Osteoblast (primary cell): Measurements from ENCODE around the gene ZBTB39. TPM values are rescaled to one million over a fixed set of nuclear protein-coding genes. Genes with fewer than 3 reads are reported as not detected.
"Not testable (repeated sequence)": the region's sequence is repeated elsewhere in the genome, so short reads cannot be mapped to it uniquely, and the experiment has no call there.

Experiments
- DNase-seq: peaks from one replicate; pipeline ENCODE4 v3.0.0; 2011; ENCODE audit warnings: low spot score, mixed read lengths; ENCODE audit not compliant: insufficient read length; ENCODE audit errors: missing footprints
- H2AFZ ChIP-seq: 2 replicates; pipeline ENCODE4 v1.6.0; 2011; ENCODE audit warnings: mild to moderate bottlenecking, low read length
- H3K27ac ChIP-seq: 2 replicates; pipeline ENCODE4 v1.5.1; 2011; ENCODE audit warnings: mild to moderate bottlenecking, low read depth, low read length, moderate library complexity
- H3K27me3 ChIP-seq: 2 replicates; pipeline ENCODE4 v1.6.0; 2012; ENCODE audit warnings: mild to moderate bottlenecking, control low read depth, inconsistent platforms, low read length, moderate library complexity; ENCODE audit not compliant: insufficient read depth
- H3K36me3 ChIP-seq: 2 replicates; pipeline ENCODE4 v1.5.1; 2011; ENCODE audit warnings: mild to moderate bottlenecking, low read length, control low read depth, moderate library complexity; ENCODE audit not compliant: insufficient read depth
- H3K4me1 ChIP-seq: 2 replicates; pipeline ENCODE4 v1.5.1; 2011; ENCODE audit warnings: mild to moderate bottlenecking, low read length, control low read depth, moderate library complexity; ENCODE audit not compliant: insufficient read depth
- H3K4me2 ChIP-seq: 2 replicates; pipeline ENCODE4 v1.6.0; 2011; ENCODE audit warnings: mild to moderate bottlenecking, low read length; ENCODE audit not compliant: insufficient read depth
- H3K4me3 ChIP-seq: fragments of 200-600 bp; sonication (generic); 3 replicates; pipeline ENCODE4 v1.5.1; 2012; ENCODE audit warnings: mild to moderate bottlenecking, low read length, inconsistent platforms; ENCODE audit not compliant: insufficient read depth
- H3K79me2 ChIP-seq: 2 replicates; pipeline ENCODE4 v1.6.0; 2012; ENCODE audit warnings: mild to moderate bottlenecking, low read length, control low read depth, inconsistent platforms; ENCODE audit not compliant: insufficient read depth
- H3K9me3 ChIP-seq: 2 replicates; pipeline ENCODE4 v1.5.1; 2011; ENCODE audit warnings: low read depth, low read length, control low read depth
- H4K20me1 ChIP-seq: 2 replicates; pipeline ENCODE4 v1.6.0; 2012; ENCODE audit warnings: mild to moderate bottlenecking, low read length, control low read depth; ENCODE audit not compliant: insufficient read depth
- total RNA-seq: library from RNA; depleted of rRNA; stranded (reverse); fragments of >200 nt; gene quantifications from 2 replicates; pipeline ENCODE4 v1.2.3, GENCODE V29; 2012
- TF ChIP-seq, protein P1 (sequence below): IDR thresholded peaks from 2 replicates; pipeline ENCODE4 v1.5.1; 2011; ENCODE audit warnings: mild to moderate bottlenecking, low read depth, low read length, moderate library complexity; ENCODE audit errors: extremely low read depth

ZBTB39 gene
- total RNA-seq, 1 donor: 4.7 TPM

GRCh38 chr12:56980268-56980667, 26.1 kb downstream of the ZBTB39 start:
- Histone ChIP-seq H3K9me3 (no peaks in the 10 kb centered on the region), H3K27ac (no peak overlapping the region), H2AFZ (peak overlapping the region; percentile 15), H3K4me2 (no peak overlapping the region), H4K20me1 (no peaks in the 10 kb centered on the region), H3K4me3 (no peak overlapping the region), H3K79me2 (no peaks in the 10 kb centered on the region), H3K27me3 (no peaks in the 10 kb centered on the region), H3K4me1 (no peaks in the 10 kb centered on the region), H3K36me3 (no peaks in the 10 kb centered on the region)
- no peak for DNase-seq
- TF ChIP-seq, protein P1, sequence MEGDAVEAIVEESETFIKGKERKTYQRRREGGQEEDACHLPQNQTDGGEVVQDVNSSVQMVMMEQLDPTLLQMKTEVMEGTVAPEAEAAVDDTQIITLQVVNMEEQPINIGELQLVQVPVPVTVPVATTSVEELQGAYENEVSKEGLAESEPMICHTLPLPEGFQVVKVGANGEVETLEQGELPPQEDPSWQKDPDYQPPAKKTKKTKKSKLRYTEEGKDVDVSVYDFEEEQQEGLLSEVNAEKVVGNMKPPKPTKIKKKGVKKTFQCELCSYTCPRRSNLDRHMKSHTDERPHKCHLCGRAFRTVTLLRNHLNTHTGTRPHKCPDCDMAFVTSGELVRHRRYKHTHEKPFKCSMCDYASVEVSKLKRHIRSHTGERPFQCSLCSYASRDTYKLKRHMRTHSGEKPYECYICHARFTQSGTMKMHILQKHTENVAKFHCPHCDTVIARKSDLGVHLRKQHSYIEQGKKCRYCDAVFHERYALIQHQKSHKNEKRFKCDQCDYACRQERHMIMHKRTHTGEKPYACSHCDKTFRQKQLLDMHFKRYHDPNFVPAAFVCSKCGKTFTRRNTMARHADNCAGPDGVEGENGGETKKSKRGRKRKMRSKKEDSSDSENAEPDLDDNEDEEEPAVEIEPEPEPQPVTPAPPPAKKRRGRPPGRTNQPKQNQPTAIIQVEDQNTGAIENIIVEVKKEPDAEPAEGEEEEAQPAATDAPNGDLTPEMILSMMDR: no peak

- TF ChIP-seq, protein P1: no peak
- DNase-seq: no peak
Observed at GRCh38 chr12:56979628-56980027, 26.7 kb downstream of the ZBTB39 start.

DNA sequence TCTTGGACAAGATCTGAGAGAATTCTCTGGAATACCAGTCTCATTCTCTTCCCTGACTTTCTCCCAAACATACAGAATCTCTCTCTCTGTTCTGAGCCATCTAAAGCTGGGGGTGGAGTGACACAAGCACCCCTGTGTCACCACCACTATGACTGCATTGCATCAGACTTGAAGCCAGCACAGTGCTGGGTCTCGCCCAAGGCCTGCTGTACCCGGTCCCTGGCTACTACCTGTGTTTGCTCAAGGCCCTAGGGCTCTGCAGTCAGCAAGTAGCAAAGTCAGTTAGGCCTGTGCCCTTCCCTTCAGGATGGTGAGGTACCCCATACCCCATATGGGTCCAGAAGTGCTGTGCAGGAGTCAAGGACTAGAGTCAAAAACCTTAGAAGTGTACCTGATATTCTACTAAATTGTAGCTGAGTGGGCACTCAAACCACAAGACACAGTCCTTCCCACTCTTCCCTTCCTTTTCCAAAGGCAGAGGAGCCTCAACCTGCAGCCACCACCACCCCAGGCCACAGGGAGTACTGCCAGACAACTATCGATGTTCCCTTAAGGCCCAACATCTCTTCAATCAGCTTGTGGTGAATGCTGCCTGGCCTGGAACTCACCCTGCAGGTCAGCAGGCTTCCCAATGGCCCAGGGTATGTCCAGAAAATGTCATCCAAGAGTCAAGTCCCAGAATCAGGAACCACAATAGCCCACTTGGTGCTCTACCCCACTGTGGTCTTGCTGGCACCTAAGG, 27.8 kb downstream of the ZBTB39 start:
- Histone ChIP-seq H3K79me2 (no peaks in the 10 kb centered on the region), H4K20me1 (no peaks in the 10 kb centered on the region), H3K4me2 (no peak overlapping the region), H3K4me1 (no peaks in the 10 kb centered on the region), H3K9me3 (no peaks in the 10 kb centered on the region), H3K27ac (no peak overlapping the region), H3K36me3 (no peaks in the 10 kb centered on the region), H3K27me3 (no peaks in the 10 kb centered on the region), H3K4me3 (no peak overlapping the region), H2AFZ (no peak overlapping the region)
- TF ChIP-seq, protein P1: no peak
- DNase-seq: no peak

More at GRCh38 chr12:56979628-56980027, 26.7 kb downstream of the ZBTB39 start:
- H3K27ac ChIP-seq: no peak overlapping the region
- no peaks in the 10 kb centered on the region for H3K27me3 ChIP-seq
- H3K4me3 ChIP-seq: no peak overlapping the region
- H3K79me2 ChIP-seq: no peaks in the 10 kb centered on the region
- H3K4me2 ChIP-seq: no peak overlapping the region
- no peaks in the 10 kb centered on the region for H4K20me1 ChIP-seq
- no peaks in the 10 kb centered on the region for H3K36me3 ChIP-seq
- H3K9me3 ChIP-seq: no peaks in the 10 kb centered on the region
- no peaks in the 10 kb centered on the region for H3K4me1 ChIP-seq
- H2AFZ ChIP-seq: no peak overlapping the region

DNA sequence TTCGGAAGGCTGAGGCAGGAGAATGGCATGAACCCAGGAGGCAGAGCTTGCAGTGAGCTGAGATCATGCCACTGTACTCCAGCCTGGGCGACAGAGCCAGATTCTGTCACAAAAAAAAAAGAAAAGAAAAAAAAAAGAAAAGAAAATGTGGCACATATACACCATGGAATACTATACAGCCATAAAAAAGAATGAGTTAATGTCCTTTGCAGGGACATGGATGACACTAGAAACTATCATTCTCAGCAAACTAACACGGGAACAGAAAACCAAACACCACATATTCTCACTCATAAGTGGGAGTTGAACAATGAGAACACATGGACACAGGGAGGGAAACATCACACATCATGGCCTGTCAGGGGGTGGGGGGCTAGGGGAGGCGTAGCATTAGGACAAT, 29.0 kb downstream of the ZBTB39 start:
- not testable (repeated sequence) for H4K20me1 ChIP-seq, H3K27ac ChIP-seq, H3K4me1 ChIP-seq, H2AFZ ChIP-seq, H3K36me3 ChIP-seq, H3K79me2 ChIP-seq, H3K4me3 ChIP-seq, H3K27me3 ChIP-seq, DNase-seq, H3K9me3 ChIP-seq, H3K4me2 ChIP-seq

GRCh38 chr12:56974224-56974623, 32.1 kb downstream of the ZBTB39 start:
- not testable (repeated sequence) for H3K9me3 ChIP-seq, DNase-seq, H3K4me1 ChIP-seq, H3K79me2 ChIP-seq, H3K4me3 ChIP-seq, H3K4me2 ChIP-seq, H2AFZ ChIP-seq, H3K36me3 ChIP-seq, H4K20me1 ChIP-seq, H3K27ac ChIP-seq, H3K27me3 ChIP-seq

- H2AFZ ChIP-seq, H3K9me3 ChIP-seq, H3K27me3 ChIP-seq, H3K27ac ChIP-seq, H3K79me2 ChIP-seq, DNase-seq, H3K4me1 ChIP-seq, H4K20me1 ChIP-seq, H3K4me3 ChIP-seq, H3K36me3 ChIP-seq, H3K4me2 ChIP-seq: not testable (repeated sequence)
Observed at GRCh38 chr12:56968910-56969309, 37.4 kb downstream of the ZBTB39 start.
